SK-N-MC (cell line): Measurements from ENCODE around the gene GOLGA5.

Experiments
- EZH2 ChIP-seq: fragments of 200-600 bp; sonication (generic); IDR thresholded peaks from one replicate; pipeline ENCODE4 v1.6.1; 2017; ENCODE audit warnings: antibody characterized with exemption
- POLR2AphosphoS5 ChIP-seq: IDR thresholded peaks from 2 replicates; pipeline ENCODE4 v1.6.1; 2012; ENCODE audit warnings: mild to moderate bottlenecking, low read depth, low read length, borderline replicate concordance

GRCh38 chr14:92866181-92866752 lies 72.2 kb downstream of the GOLGA5 start:
- TF ChIP-seq EZH2 (no peak), POLR2AphosphoS5 (no peak)
